Kidney tubule cell (primary cell): ENCODE data around the gene ADAM12.
"Not testable (repeated sequence)": the region's sequence is repeated elsewhere in the genome, so short reads cannot be mapped to it uniquely, and the experiment has no call there.

Experiments used
- DNase-seq: peaks from one replicate; pipeline ENCODE4 v3.0.0-alpha.2; 2018; ENCODE audit warnings: low spot score

The ADAM12 gene

GRCh38 chr10:126263006-126263676, 125.1 kb downstream of the ADAM12 start:
- peak; percentile 33 for DNase-seq

- DNase-seq = no peak
Measured at GRCh38 chr10:126262233-126262838, 125.9 kb downstream of the ADAM12 start.

- peak; percentile 41 for DNase-seq
Measured at GRCh38 chr10:126259760-126260479, 128.4 kb downstream of the ADAM12 start.

GRCh38 chr10:126256864-126257263, 131.4 kb downstream of the ADAM12 start:
- no peak for DNase-seq

GRCh38 chr10:126255313-126255712, 133.0 kb downstream of the ADAM12 start:
- DNase-seq = no peak

- DNase-seq = no peak
Measured at GRCh38 chr10:126253611-126253998, 134.7 kb downstream of the ADAM12 start.

- DNase-seq = peak; percentile 93
Measured at GRCh38 chr10:126252884-126253610, 135.2 kb downstream of the ADAM12 start.

- no peak for DNase-seq
Measured at GRCh38 chr10:126251778-126252407, 136.4 kb downstream of the ADAM12 start.

- DNase-seq = no peak
Measured at GRCh38 chr10:126250527-126251310, 137.6 kb downstream of the ADAM12 start.

GRCh38 chr10:126250045-126250444, 138.2 kb downstream of the ADAM12 start:
- no peak for DNase-seq

GRCh38 chr10:126247446-126247975, 140.8 kb downstream of the ADAM12 start:
- DNase-seq = peak; percentile 97

- DNase-seq = not testable (repeated sequence)
Measured at GRCh38 chr10:126246396-126246795, 141.9 kb downstream of the ADAM12 start.

GRCh38 chr10:126245501-126245900, 142.8 kb downstream of the ADAM12 start:
- DNase-seq = no peak

- DNase-seq = peak; percentile 60
Measured at GRCh38 chr10:126243971-126244370, 144.3 kb downstream of the ADAM12 start.

- no peak for DNase-seq
Measured at GRCh38 chr10:126243306-126243705, 145.0 kb downstream of the ADAM12 start.

GRCh38 chr10:126242397-126243260, 145.6 kb downstream of the ADAM12 start:
- peak; percentile 36 for DNase-seq

GRCh38 chr10:126240483-126240882, 147.8 kb downstream of the ADAM12 start:
- DNase-seq = no peak

- no peak for DNase-seq
Measured at GRCh38 chr10:126239844-126240243, 148.4 kb downstream of the ADAM12 start.

- no peak for DNase-seq
Measured at GRCh38 chr10:126235979-126236851, 152.1 kb downstream of the ADAM12 start.
